Effector memory CD8-positive, alpha-beta T cell (primary cell): ENCODE results near the gene VWA1.

ENCODE experiments used
- ATAC-seq: fragments of 150-1000 bp; cut with Tn5 transposase; replicated peaks from 2 replicates; pipeline ENCODE4 v1.10.0; 2021; ENCODE audit warnings: mild to moderate bottlenecking, moderate library complexity
- DNase-seq, 3 experiments: peaks; one replicate each; pipeline ENCODE4 v3.0.0; 2021
- H3K27ac Mint-ChIP-seq, 2 donors: one replicate each; pipeline ENCODE4 v1.8.0; 2022; ENCODE audit warnings: mild to moderate bottlenecking in 2 of 2, mixed read lengths in 2 of 2, moderate library complexity in 2 of 2
- H3K27me3 Mint-ChIP-seq, 2 donors: one replicate each; pipeline ENCODE4 v1.8.0; 2022; ENCODE audit warnings: mixed read lengths in 2 of 2
- H3K36me3 Mint-ChIP-seq: one replicate; pipeline ENCODE4 v1.8.0; 2022; ENCODE audit warnings: mild to moderate bottlenecking, moderate library complexity, mixed read lengths; ENCODE audit not compliant: insufficient read depth
- H3K4me1 Mint-ChIP-seq, 2 donors: one replicate each; pipeline ENCODE4 v1.8.0; 2022; ENCODE audit warnings: low read depth in 2 of 2, mixed read lengths in 2 of 2
- H3K4me3 Mint-ChIP-seq, 2 donors: one replicate each; pipeline ENCODE4 v1.8.0; 2022; ENCODE audit warnings: mild to moderate bottlenecking in 2 of 2, mixed read lengths in 2 of 2, moderate library complexity in 2 of 2
- H3K9me3 Mint-ChIP-seq, 2 donors: one replicate each; pipeline ENCODE4 v1.8.0; 2022; ENCODE audit warnings: mixed read lengths in 2 of 2
- total RNA-seq, 9 experiments: gene quantifications; one replicate each; lab custom pipeline; 2026; lab: John Stamatoyannopoulos, UW

Gene VWA1, protein sequence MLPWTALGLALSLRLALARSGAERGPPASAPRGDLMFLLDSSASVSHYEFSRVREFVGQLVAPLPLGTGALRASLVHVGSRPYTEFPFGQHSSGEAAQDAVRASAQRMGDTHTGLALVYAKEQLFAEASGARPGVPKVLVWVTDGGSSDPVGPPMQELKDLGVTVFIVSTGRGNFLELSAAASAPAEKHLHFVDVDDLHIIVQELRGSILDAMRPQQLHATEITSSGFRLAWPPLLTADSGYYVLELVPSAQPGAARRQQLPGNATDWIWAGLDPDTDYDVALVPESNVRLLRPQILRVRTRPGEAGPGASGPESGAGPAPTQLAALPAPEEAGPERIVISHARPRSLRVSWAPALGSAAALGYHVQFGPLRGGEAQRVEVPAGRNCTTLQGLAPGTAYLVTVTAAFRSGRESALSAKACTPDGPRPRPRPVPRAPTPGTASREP
- 0 to 0.30 (median 0.13) reads per million in 9 experiments for total RNA-seq

DNA sequence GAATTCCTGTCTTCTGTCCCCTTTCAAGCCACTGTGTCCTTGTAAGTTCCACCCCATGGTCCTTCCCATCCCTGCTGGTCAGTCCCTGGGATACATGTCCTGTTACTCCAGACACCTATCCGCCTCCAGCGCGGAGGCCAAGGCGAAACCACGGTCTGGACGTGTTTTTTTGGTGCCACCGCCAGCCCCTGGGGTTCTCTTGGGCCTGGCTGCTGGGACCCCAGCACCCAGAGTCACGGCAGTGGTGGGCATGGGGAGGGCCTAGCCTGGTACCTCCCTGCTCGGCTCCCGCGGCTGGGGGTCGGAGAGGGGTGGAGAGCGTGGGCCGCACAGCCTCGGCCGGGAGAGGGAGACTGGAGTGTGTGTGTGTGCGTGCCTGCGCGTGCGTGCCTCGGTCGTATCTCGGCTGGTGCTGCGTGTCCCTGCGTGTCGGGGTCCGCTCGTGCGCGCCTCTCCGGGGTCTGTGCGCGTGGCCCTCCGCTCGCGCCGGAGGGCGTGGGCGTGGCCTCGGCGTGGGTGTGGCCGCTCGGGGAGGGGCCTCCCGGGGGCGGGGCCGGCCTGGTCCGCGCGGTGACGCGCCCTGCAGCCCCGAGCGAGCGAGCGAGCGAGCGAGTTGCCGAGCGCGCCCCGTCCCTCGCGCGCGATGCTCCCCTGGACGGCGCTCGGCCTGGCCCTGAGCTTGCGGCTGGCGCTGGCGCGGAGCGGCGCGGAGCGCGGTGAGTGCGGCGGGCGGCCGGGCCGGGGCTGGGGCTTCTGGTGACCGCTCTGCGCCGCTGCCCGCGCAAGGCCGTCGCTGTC, at the start of gene VWA1:
VWA1 (plus strand) TSS at position 585 of the 798 bp plus-strand sequence; CDS start at position 644, 59 bp downstream.
- no peak within 1 kb of the TSS for H3K27ac Mint-ChIP-seq
- DNase-seq (peak; percentile 35 to 50 (median 37)), ATAC-seq (peak; percentile 88)
- no peaks in the 10 kb centered on the region for H3K36me3 Mint-ChIP-seq
- no peaks in the 10 kb centered on the region for H3K9me3 Mint-ChIP-seq
- H3K27me3 Mint-ChIP-seq, result peaks cover 10 to 59% of the 10 kb centered on the region in 2 donors
- H3K4me1 Mint-ChIP-seq, result peaks cover 0 to 5% of the 10 kb centered on the region in 2 donors
- peak within 1 kb of the TSS; percentile 65 to 69 for H3K4me3 Mint-ChIP-seq

DNA sequence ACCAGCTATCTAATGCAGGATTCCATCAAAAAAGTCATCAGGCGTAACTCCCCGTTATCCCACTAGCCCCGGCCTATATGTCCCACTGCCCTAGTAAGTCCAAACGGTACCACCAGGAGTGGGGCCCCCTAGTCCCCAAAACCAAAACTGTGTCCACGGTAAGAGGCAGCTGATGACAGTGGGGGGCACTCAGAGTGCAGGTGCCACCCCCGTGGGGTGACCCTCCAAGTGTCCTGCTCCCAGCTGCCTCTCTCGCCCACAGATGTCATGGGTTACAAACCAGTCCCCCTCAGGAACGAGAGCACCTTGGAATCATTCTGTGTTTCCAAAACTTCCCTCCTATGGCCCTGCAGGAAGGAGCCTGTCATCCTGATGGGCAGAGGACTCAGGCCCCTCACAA, 49.6 kb upstream of the VWA1 start:
- Mint-ChIP-seq H3K9me3 (no peaks in the 10 kb centered on the region), H3K27ac (peak overlapping the region; percentile 6 to 25), H3K4me1 (no peaks in the 10 kb centered on the region), H3K36me3 (peaks cover 54% of the 10 kb centered on the region), H3K27me3 (no peaks in the 10 kb centered on the region), H3K4me3 (no peak overlapping the region)
- ATAC-seq (no peak), DNase-seq (no peak)

DNA sequence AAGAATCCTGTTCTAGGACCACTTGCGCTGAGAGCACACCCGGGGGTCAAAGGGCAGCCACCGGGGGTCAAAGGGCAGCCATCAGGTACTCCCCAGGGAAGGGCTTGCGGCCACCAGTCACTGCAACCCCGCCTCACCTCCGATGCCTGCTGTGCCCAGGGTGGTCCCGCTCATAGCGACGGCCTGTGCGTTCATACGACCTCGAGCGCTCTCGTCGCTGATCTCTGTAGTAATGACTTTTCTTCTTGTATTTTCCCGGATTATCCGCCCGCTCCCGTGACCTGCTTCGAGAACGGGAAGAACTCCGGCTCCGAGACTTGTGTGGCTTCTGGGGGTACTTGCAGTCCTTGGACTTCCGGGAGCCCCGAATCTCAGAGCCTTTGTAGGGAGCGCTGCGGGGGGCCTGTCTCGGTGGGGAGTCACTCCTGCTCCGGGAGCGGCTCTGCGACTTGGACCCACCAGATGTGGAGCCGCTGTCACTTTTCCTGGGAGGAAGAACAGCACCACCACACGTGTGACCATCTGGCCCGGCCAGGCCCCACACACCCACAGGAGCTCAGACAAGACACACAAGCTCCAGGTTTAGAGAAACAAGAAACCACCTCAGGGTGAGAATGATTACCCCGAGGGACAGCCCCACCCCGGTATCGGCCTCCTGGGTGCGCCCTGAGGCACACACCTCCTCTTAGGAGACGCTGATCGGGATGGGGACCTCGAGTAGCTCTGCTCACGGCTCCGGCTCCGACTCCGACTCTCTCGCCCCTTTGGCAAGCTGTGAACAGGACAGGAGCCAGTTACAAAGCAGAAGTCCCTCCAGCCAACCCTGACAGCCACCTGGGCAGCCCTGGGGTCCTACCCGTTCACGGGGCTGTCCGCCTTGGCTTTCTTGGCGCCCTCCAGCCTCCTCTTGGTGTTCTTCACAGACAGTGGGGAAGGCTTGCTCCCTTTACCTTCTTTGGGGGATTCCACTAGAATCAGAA, 48.1 kb upstream of the VWA1 start:
- no peak for ATAC-seq
- Mint-ChIP-seq H3K27ac (no peak overlapping the region), H3K4me1 (peaks cover 0 to under 1% of the 10 kb centered on the region in 2 donors), H3K36me3 (peaks cover 69% of the 10 kb centered on the region), H3K9me3 (no peaks in the 10 kb centered on the region), H3K27me3 (no peaks in the 10 kb centered on the region), H3K4me3 (no peak overlapping the region)
- no peak for DNase-seq

DNA sequence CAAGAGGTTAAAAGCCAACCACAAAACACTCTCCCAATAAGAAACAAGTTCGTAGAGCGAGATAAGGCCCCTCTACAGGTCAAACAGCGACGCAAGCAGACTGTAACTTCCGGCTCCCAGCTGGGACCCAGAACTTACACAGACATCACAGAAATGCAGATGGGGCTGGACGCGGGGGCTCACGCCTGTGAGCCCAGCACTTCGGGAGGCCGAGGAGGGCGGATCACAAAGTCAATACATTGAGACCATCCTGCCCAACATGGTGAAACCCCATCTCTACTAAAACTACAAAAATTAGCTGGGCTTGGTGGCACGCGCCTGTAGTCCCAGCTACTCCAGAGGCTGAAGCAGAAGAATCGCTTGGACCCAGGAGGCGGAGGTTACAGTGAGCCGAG, 47.4 kb upstream of the VWA1 start:
- H3K27ac Mint-ChIP-seq, result peak overlapping the region in 1 of 2 donors; percentile 38
- DNase-seq (no peak), ATAC-seq (no peak)
- peaks cover 0 to 2% of the 10 kb centered on the region in 2 donors for H3K4me1 Mint-ChIP-seq
- H3K4me3 Mint-ChIP-seq, result no peak overlapping the region
- H3K27me3 Mint-ChIP-seq, result no peaks in the 10 kb centered on the region
- no peaks in the 10 kb centered on the region for H3K9me3 Mint-ChIP-seq
- H3K36me3 Mint-ChIP-seq, result peaks cover 75% of the 10 kb centered on the region

DNA sequence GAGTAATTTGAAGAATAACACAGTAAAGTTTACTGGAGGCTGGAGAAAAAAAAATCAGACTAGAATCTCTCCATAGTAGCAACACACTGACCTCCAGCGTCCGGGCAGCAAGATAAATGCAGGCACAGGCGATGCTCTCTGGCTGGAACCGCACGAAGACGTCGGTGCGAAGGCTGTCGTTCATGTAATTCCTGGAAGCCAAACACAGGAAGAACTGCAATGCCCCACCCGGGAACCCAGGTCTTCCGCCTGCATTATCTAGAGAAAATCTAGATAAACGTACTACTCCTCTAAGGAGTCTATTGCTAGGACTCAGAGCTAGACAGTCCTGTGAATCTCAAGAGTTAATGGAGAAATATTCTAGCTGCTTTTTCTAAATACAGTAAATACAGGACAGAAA, 44.8 kb upstream of the VWA1 start:
- DNase-seq (no peak), ATAC-seq (no peak)
- Mint-ChIP-seq H3K4me3 (no peak overlapping the region), H3K9me3 (no peaks in the 10 kb centered on the region), H3K27ac (no peak overlapping the region), H3K27me3 (no peaks in the 10 kb centered on the region), H3K36me3 (peaks cover 98% of the 10 kb centered on the region), H3K4me1 (peaks cover 6 to 9% of the 10 kb centered on the region in 2 donors)

DNA sequence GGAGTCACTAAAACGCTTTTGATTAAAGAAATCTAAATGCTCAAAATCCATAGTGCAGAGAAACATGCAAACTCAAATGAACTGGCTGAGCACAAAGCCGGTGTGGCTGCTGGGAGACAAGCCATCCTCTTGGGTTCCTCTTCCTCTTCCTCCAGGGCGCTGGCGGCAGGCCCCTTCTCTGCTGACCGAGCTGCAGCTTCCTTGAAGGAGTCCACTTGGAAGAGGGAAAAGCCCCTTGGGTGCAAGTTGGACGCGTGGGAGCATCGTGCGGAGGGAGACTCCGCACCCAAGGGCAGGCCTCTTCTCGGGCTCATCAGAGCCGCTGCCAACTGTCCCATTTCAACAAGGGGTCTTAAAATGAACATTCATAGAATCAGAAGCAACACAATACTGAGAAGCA, 44.3 kb upstream of the VWA1 start:
- H3K36me3 Mint-ChIP-seq, result peaks cover 97% of the 10 kb centered on the region
- no peak overlapping the region for H3K4me3 Mint-ChIP-seq
- no peak for ATAC-seq
- DNase-seq, result no peak
- H3K4me1 Mint-ChIP-seq, result peaks cover 8 to 11% of the 10 kb centered on the region in 2 donors
- no peaks in the 10 kb centered on the region for H3K27me3 Mint-ChIP-seq
- H3K9me3 Mint-ChIP-seq, result no peaks in the 10 kb centered on the region
- no peak overlapping the region for H3K27ac Mint-ChIP-seq

DNA sequence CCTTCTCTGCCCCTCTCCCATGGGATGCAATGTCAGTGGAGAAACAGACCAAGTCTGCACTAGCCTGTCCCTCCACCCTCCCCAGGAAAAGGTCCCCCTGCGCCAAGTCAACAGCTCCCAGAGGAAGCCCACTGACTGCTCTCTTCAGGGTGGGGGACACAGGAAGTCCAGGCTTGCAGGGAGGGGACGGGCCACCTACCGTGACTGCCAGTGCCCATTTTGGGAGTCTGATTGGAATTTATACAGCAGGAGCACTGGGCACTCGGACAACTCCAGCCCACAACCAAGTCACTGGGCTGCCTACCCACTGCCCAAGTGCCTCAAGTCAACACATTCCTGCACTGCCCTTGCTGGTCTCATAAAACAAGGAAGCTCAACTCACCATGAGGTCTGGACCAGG, 42.5 kb upstream of the VWA1 start:
- H3K36me3 Mint-ChIP-seq, result peaks cover 97% of the 10 kb centered on the region
- DNase-seq (no peak), ATAC-seq (no peak)
- no peak overlapping the region for H3K27ac Mint-ChIP-seq
- peaks cover 10 to 14% of the 10 kb centered on the region in 2 donors for H3K4me1 Mint-ChIP-seq
- H3K4me3 Mint-ChIP-seq, result no peak overlapping the region
- H3K9me3 Mint-ChIP-seq, result no peaks in the 10 kb centered on the region
- no peaks in the 10 kb centered on the region for H3K27me3 Mint-ChIP-seq

DNA sequence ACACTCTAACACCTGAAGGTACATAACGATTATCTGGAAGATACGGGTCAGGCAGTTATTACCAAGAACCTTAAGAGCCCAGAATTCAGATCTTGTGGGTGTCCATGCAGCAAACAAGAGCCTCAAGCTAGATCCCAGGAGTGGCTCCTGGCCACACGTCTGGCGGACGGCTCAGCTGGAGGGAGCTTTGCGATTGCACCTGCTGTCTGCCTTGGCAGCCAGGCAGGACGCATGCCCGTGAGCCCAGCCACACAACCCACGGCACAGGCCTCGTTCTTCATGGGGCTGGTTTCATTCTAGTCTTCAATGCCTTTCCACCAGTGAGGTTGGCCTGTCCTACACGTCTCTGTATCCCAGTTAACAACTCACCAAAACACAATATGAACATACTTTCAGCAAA, 42.1 kb upstream of the VWA1 start:
- H3K36me3 Mint-ChIP-seq, result peaks cover 97% of the 10 kb centered on the region
- H3K4me3 Mint-ChIP-seq, result no peak overlapping the region
- no peak for DNase-seq
- ATAC-seq, result no peak
- H3K4me1 Mint-ChIP-seq, result peaks cover 13 to 16% of the 10 kb centered on the region in 2 donors
- no peaks in the 10 kb centered on the region for H3K9me3 Mint-ChIP-seq
- peak overlapping the region in 1 of 2 donors; percentile 32 for H3K27ac Mint-ChIP-seq
- H3K27me3 Mint-ChIP-seq, result no peaks in the 10 kb centered on the region

DNA sequence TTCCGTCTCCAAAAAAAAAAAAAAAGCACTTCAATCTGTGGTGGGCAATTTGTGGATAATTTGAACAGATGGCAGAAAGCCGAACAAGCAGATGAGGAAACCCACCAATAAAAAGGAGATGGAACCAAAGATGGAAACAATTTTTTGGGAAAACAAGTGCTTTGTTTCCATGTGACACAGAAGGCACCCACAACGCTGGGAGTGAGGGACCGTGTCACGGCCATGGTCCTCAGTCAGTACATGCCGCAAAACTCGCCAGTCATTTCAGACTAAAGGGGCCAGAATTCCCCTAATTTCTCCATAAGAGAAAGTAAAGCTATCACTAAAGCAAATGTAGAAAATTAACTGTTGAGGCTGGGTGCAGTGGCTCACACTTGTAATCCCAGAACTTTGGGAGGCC, 41.4 kb upstream of the VWA1 start:
- Mint-ChIP-seq H3K27ac (peak overlapping the region in 1 of 2 donors; percentile 32), H3K4me1 (peaks cover 13 to 16% of the 10 kb centered on the region in 2 donors), H3K36me3 (peaks cover 94% of the 10 kb centered on the region), H3K27me3 (no peaks in the 10 kb centered on the region), H3K9me3 (no peaks in the 10 kb centered on the region), H3K4me3 (no peak overlapping the region)
- DNase-seq (no peak), ATAC-seq (no peak)

DNA sequence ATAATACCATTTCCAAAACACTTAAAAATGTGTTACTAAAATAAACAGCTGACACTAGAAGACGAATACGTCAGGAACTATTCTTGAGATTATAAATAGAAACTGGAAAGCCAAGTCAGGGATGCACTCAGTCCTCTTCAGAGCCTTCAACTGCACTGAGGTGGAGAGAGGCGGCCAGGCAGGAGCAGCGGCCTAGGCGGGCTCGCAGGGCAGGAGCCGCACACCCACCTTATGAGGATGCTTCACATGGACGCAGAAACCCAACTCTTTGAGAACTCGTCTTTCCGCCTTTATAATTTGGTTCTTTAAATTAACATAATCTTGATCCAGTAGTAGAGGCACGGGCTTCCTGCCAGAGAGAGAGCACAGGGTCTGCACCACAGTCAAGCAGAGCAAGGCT, 40.3 kb upstream of the VWA1 start:
- peaks cover 94% of the 10 kb centered on the region for H3K36me3 Mint-ChIP-seq

DNA sequence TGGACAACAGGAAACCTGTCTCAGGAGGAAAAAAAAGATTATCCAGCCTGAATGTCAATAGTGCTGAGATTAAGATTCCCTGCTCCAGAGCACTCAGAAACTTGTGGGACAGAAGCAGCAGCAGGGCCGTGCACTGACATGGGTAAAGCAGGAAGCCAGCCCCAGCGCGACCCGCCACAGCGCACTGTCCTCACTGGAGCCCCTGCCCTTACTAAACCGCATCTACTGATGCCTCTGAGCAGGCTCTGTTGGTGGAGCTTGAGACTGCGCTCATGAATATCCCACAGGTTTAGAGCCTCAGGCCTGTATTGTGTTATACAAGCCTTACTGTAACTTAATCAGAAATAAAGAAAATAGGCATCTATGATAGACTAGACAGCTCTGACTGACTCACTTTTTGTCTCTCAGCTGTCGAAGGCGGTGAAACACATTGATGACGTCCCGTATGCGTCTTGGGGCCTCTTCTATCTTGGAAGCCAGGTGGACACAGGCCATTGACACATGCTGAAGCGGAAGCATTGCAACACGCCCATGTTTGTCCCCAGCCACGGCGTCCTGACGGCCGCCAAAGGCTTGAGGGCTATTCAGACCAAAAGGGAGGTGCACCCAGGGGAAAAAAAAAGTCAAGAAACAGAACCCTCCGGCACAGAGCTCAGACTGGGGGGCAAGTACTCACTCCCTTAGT, 37.5 kb upstream of the VWA1 start:
- H3K4me3 Mint-ChIP-seq, result peak overlapping the region; percentile 87 to 88
- no peak for DNase-seq
- peak overlapping the region; percentile 83 to 93 for H3K27ac Mint-ChIP-seq
- no peak for ATAC-seq
- H3K36me3 Mint-ChIP-seq, result peaks cover 94% of the 10 kb centered on the region
- peaks cover 34 to 40% of the 10 kb centered on the region in 2 donors for H3K4me1 Mint-ChIP-seq
- H3K9me3 Mint-ChIP-seq, result no peaks in the 10 kb centered on the region
- H3K27me3 Mint-ChIP-seq, result no peaks in the 10 kb centered on the region

More for the DNA sequence above, 40.3 kb upstream of the VWA1 start:
- no peak for DNase-seq
- peaks cover 22 to 23% of the 10 kb centered on the region in 2 donors for H3K4me1 Mint-ChIP-seq
- no peaks in the 10 kb centered on the region for H3K9me3 Mint-ChIP-seq
- ATAC-seq, result no peak
- H3K27me3 Mint-ChIP-seq, result no peaks in the 10 kb centered on the region
- no peak overlapping the region for H3K4me3 Mint-ChIP-seq
- H3K27ac Mint-ChIP-seq, result peak overlapping the region in 1 of 2 donors; percentile 76

DNA sequence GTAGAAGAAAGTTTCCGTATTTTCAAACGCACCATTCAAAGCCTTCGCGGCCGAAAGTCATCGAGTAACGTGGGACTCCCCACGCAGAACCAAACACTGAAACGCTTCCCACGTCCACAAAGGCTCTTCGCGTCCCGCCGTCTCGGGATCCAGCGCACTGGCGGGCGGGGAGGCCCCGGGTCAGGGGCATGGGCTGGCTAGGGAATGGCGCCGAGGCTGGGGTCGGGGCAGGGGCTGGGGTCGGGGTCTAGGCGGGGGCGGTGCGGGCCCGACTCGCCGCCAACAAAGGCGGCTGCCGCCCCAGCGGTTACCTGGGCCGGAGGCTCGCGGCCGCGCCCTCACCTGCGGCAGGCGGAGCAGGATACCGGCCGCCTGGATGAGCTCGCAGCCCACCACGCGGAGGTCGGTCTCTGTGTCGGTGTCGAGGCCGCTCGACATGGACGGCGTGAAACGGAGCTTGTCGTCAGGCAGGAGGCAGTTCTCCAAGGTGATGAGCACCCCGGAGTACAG, 36.8 kb upstream of the VWA1 start:
- H3K4me1 Mint-ChIP-seq, result peaks cover 37 to 42% of the 10 kb centered on the region in 2 donors
- H3K27me3 Mint-ChIP-seq, result no peaks in the 10 kb centered on the region
- no peak for DNase-seq
- peak overlapping the region; percentile 93 to 94 for H3K27ac Mint-ChIP-seq
- ATAC-seq, result peak; percentile 5
- H3K9me3 Mint-ChIP-seq, result no peaks in the 10 kb centered on the region
- H3K4me3 Mint-ChIP-seq, result peak overlapping the region; percentile 87 to 88
- H3K36me3 Mint-ChIP-seq, result peaks cover 95% of the 10 kb centered on the region
